Measurements from ENCODE around the gene SLC43A2. TPM values are rescaled to one million over a fixed set of nuclear protein-coding genes. Genes with fewer than 3 reads are reported as not detected.
"Not testable (repeated sequence)": the region's sequence is repeated elsewhere in the genome, so short reads cannot be mapped to it uniquely, and the experiment has no call there.

Gene SLC43A2
- total RNA-seq, 4 donors from 2014 or later, result 7.1 to 20.0 (median 13.7) TPM

- no peak overlapping the region for H3K27ac ChIP-seq (replicated peaks in 1 of 4)
- intact Hi-C loops (cut with DNase I), result no loop called here
- H3K27me3 ChIP-seq, result no peaks in the 10 kb centered on the region
- 77% methylated on average over 4 of the region's 4 CpGs for WGBS
- H3K9me3 ChIP-seq, result no peaks in the 10 kb centered on the region
- TF ChIP-seq EP300 (IDR thresholded peaks at IDR 0.05) (no peak), CTCF (IDR thresholded peaks at IDR 0.05) (no peak), POLR2AphosphoS5 (IDR thresholded peaks at IDR 0.05) (no peak), POLR2A (IDR thresholded peaks at IDR 0.05; ENCODE audit: low read depth) (no peak)
- peaks cover 47 to 100% (median 96%) of the 10 kb centered on the region in 4 donors for H3K36me3 ChIP-seq
- H3K4me3 ChIP-seq, result no peak overlapping the region
- peaks cover 0 to 3% (median 0%) of the 10 kb centered on the region in 4 donors for H3K4me1 ChIP-seq
- no peak for DNase-seq (ENCODE audit: extremely low spot score)
Measured at GRCh38 chr17:1535737-1536136, 92.9 kb downstream of the SLC43A2 start.

- no peak for TF ChIP-seq POLR2AphosphoS5 (IDR thresholded peaks at IDR 0.05)
- no peak for TF ChIP-seq CTCF (IDR thresholded peaks at IDR 0.05)
- TF ChIP-seq EP300 (IDR thresholded peaks at IDR 0.05), result no peak
- TF ChIP-seq POLR2A (IDR thresholded peaks at IDR 0.05; ENCODE audit: low read depth), result no peak
- Histone ChIP-seq H3K4me3 (no peak overlapping the region), H3K27me3 (no peaks in the 10 kb centered on the region), H3K36me3 (peaks cover 36 to 99% (median 93%) of the 10 kb centered on the region in 4 donors), H3K27ac (replicated peaks in 1 of 4) (no peak overlapping the region), H3K9me3 (no peaks in the 10 kb centered on the region), H3K4me1 (peaks cover 0 to 3% (median 0%) of the 10 kb centered on the region in 4 donors)
- intact Hi-C loops (cut with DNase I), result no loop called here
- 88% methylated on average over 24 of the region's 24 CpGs for WGBS
- DNase-seq (ENCODE audit: extremely low spot score), result no peak
Measured at GRCh38 chr17:1533661-1534325, 94.8 kb downstream of the SLC43A2 start.

GRCh38 chr17:1532836-1533602, 95.6 kb downstream of the SLC43A2 start:
- H3K27me3 ChIP-seq, result no peaks in the 10 kb centered on the region
- H3K27ac ChIP-seq (replicated peaks in 1 of 4), result no peak overlapping the region
- H3K36me3 ChIP-seq, result peaks cover 31 to 99% (median 89%) of the 10 kb centered on the region in 4 donors
- no peak overlapping the region for H3K4me3 ChIP-seq
- DNase-seq (ENCODE audit: extremely low spot score), result no peak
- TF ChIP-seq EP300 (IDR thresholded peaks at IDR 0.05), result no peak
- peak in 1 of 3 experiments; percentile 17 for TF ChIP-seq CTCF (IDR thresholded peaks at IDR 0.05)
- TF ChIP-seq POLR2A (IDR thresholded peaks at IDR 0.05; ENCODE audit: low read depth), result no peak
- TF ChIP-seq POLR2AphosphoS5 (IDR thresholded peaks at IDR 0.05), result no peak
- intact Hi-C loops (cut with DNase I), result no loop called here
- peaks cover 0 to 3% (median 2%) of the 10 kb centered on the region in 4 donors for H3K4me1 ChIP-seq
- 78% methylated on average over 10 of the region's 10 CpGs for WGBS
- no peaks in the 10 kb centered on the region for H3K9me3 ChIP-seq

GRCh38 chr17:1529863-1530262, 98.8 kb downstream of the SLC43A2 start:
- TF ChIP-seq CTCF (IDR thresholded peaks at IDR 0.05), result no peak
- no peak for TF ChIP-seq POLR2AphosphoS5 (IDR thresholded peaks at IDR 0.05)
- TF ChIP-seq EP300 (IDR thresholded peaks at IDR 0.05), result no peak
- TF ChIP-seq POLR2A (IDR thresholded peaks at IDR 0.05; ENCODE audit: low read depth), result no peak
- H3K27ac ChIP-seq (replicated peaks in 1 of 4), result no peak overlapping the region
- H3K27me3 ChIP-seq, result no peaks in the 10 kb centered on the region
- no peak overlapping the region for H3K4me3 ChIP-seq
- H3K4me1 ChIP-seq, result peaks cover 0 to 3% (median 2%) of the 10 kb centered on the region in 4 donors
- H3K36me3 ChIP-seq, result peaks cover 24 to 96% (median 83%) of the 10 kb centered on the region in 4 donors
- intact Hi-C loops (cut with DNase I), result no loop called here
- DNase-seq (ENCODE audit: extremely low spot score), result no peak
- no peaks in the 10 kb centered on the region for H3K9me3 ChIP-seq
- 40% methylated on average over 2 of the region's 2 CpGs for WGBS

- H3K27me3 ChIP-seq; H3K4me1 ChIP-seq; H3K27ac ChIP-seq (replicated peaks in 1 of 4); H3K9me3 ChIP-seq; DNase-seq (ENCODE audit: extremely low spot score); intact Hi-C loops (cut with DNase I); H3K4me3 ChIP-seq: not testable (repeated sequence)
- peaks cover 0 to 92% (median 72%) of the 10 kb centered on the region in 4 donors for H3K36me3 ChIP-seq
- 87% methylated on average over 4 of the region's 4 CpGs for WGBS
Measured at GRCh38 chr17:1526876-1527275, 101.8 kb downstream of the SLC43A2 start.

Data from esophagus muscularis mucosa (tissue), 4 donors.